Rectal smooth muscle tissue (tissue), 1 donor: ENCODE results near the gene LCE7A.

Source experiments
- H3K27ac ChIP-seq: one replicate; pipeline ENCODE4 v1.7.0; 2013; ENCODE audit warnings: low read depth, low read length, inconsistent platforms
- H3K27me3 ChIP-seq: one replicate; pipeline ENCODE4 v1.7.0; 2013; ENCODE audit warnings: low read length; ENCODE audit not compliant: control insufficient read depth, insufficient read depth
- H3K36me3 ChIP-seq: one replicate; pipeline ENCODE4 v1.7.0; 2013; ENCODE audit warnings: low read length; ENCODE audit not compliant: control insufficient read depth, insufficient read depth
- H3K4me1 ChIP-seq: one replicate; pipeline ENCODE4 v1.7.0; 2013; ENCODE audit warnings: low read length; ENCODE audit not compliant: control insufficient read depth, insufficient read depth
- H3K4me3 ChIP-seq: one replicate; pipeline ENCODE4 v1.7.0; 2013; ENCODE audit warnings: low read length
- H3K9ac ChIP-seq: one replicate; pipeline ENCODE4 v1.7.0; 2013; ENCODE audit warnings: low read length

LCE7A gene

GRCh38 chr1:152884506-152884905 is 24.7 kb downstream of the LCE7A start:
- no peaks in the 10 kb centered on the region for H3K36me3 ChIP-seq
- H3K27me3 ChIP-seq, result no peaks in the 10 kb centered on the region
- no peak overlapping the region for H3K9ac ChIP-seq
- H3K27ac ChIP-seq, result no peak overlapping the region
- H3K4me1 ChIP-seq, result peaks cover 3% of the 10 kb centered on the region
- H3K4me3 ChIP-seq, result no peak overlapping the region

- Histone ChIP-seq H3K27me3 (no peaks in the 10 kb centered on the region), H3K36me3 (no peaks in the 10 kb centered on the region), H3K4me3 (no peak overlapping the region), H3K4me1 (peaks cover 3% of the 10 kb centered on the region), H3K27ac (no peak overlapping the region), H3K9ac (no peak overlapping the region)
Measured at GRCh38 chr1:152884966-152885624, 25.3 kb downstream of the LCE7A start.

GRCh38 chr1:152886085-152886484 is 26.3 kb downstream of the LCE7A start:
- Histone ChIP-seq H3K27ac (no peak overlapping the region), H3K9ac (no peak overlapping the region), H3K4me1 (peaks cover 3% of the 10 kb centered on the region), H3K4me3 (no peak overlapping the region), H3K36me3 (no peaks in the 10 kb centered on the region), H3K27me3 (no peaks in the 10 kb centered on the region)

GRCh38 chr1:152886758-152887409 is 27.1 kb downstream of the LCE7A start:
- Histone ChIP-seq H3K27me3 (no peaks in the 10 kb centered on the region), H3K9ac (no peak overlapping the region), H3K4me1 (peaks cover 3% of the 10 kb centered on the region), H3K36me3 (no peaks in the 10 kb centered on the region), H3K4me3 (no peak overlapping the region), H3K27ac (no peak overlapping the region)

GRCh38 chr1:152888126-152888525 is 28.3 kb downstream of the LCE7A start:
- Histone ChIP-seq H3K9ac (no peak overlapping the region), H3K27me3 (no peaks in the 10 kb centered on the region), H3K36me3 (no peaks in the 10 kb centered on the region), H3K27ac (no peak overlapping the region), H3K4me1 (peaks cover 3% of the 10 kb centered on the region), H3K4me3 (no peak overlapping the region)

GRCh38 chr1:152899027-152899426 is 39.2 kb downstream of the LCE7A start:
- Histone ChIP-seq H3K4me1 (no peaks in the 10 kb centered on the region), H3K36me3 (no peaks in the 10 kb centered on the region), H3K27ac (no peak overlapping the region), H3K9ac (no peak overlapping the region), H3K27me3 (peaks cover 2% of the 10 kb centered on the region), H3K4me3 (no peak overlapping the region)

- H3K36me3 ChIP-seq, result no peaks in the 10 kb centered on the region
- H3K4me3 ChIP-seq, result no peak overlapping the region
- no peaks in the 10 kb centered on the region for H3K4me1 ChIP-seq
Measured at GRCh38 chr1:152899883-152900282, 40.1 kb downstream of the LCE7A start.

GRCh38 chr1:152901631-152902030 is 41.8 kb downstream of the LCE7A start:
- Histone ChIP-seq H3K4me1 (no peaks in the 10 kb centered on the region), H3K4me3 (no peak overlapping the region)

More at GRCh38 chr1:152899883-152900282, 40.1 kb downstream of the LCE7A start:
- no peak overlapping the region for H3K9ac ChIP-seq
- H3K27ac ChIP-seq, result no peak overlapping the region
- H3K27me3 ChIP-seq, result peaks cover 2% of the 10 kb centered on the region

GRCh38 chr1:152902636-152903035 is 42.8 kb downstream of the LCE7A start:
- Histone ChIP-seq H3K4me3 (no peak overlapping the region), H3K4me1 (no peaks in the 10 kb centered on the region), H3K27ac (no peak overlapping the region), H3K9ac (no peak overlapping the region), H3K36me3 (no peaks in the 10 kb centered on the region), H3K27me3 (peaks cover 2% of the 10 kb centered on the region)

More at GRCh38 chr1:152901631-152902030, 41.8 kb downstream of the LCE7A start:
- Histone ChIP-seq H3K27ac (no peak overlapping the region), H3K27me3 (peaks cover 2% of the 10 kb centered on the region), H3K36me3 (no peaks in the 10 kb centered on the region), H3K9ac (no peak overlapping the region)

- Histone ChIP-seq H3K9ac (no peak overlapping the region), H3K27ac (no peak overlapping the region)
Measured at GRCh38 chr1:152904688-152905440, 45.1 kb downstream of the LCE7A start.

GRCh38 chr1:152906023-152906565 is 46.3 kb downstream of the LCE7A start:
- Histone ChIP-seq H3K9ac (no peak overlapping the region), H3K27ac (no peak overlapping the region), H3K36me3 (no peaks in the 10 kb centered on the region), H3K27me3 (peaks cover 2% of the 10 kb centered on the region), H3K4me3 (no peak overlapping the region), H3K4me1 (no peaks in the 10 kb centered on the region)

More at GRCh38 chr1:152904688-152905440, 45.1 kb downstream of the LCE7A start:
- no peaks in the 10 kb centered on the region for H3K4me1 ChIP-seq
- no peaks in the 10 kb centered on the region for H3K36me3 ChIP-seq
- H3K4me3 ChIP-seq, result no peak overlapping the region
- H3K27me3 ChIP-seq, result peaks cover 2% of the 10 kb centered on the region
